HepG2 (cell line): ENCODE data around the gene MSI2. TPM values are rescaled to one million over a fixed set of nuclear protein-coding genes. Genes with fewer than 3 reads are reported as not detected.

Experiments
- ARID5B ChIP-seq: IDR thresholded peaks from 2 replicates; pipeline ENCODE4 v1.4.0; 2020; ENCODE audit warnings: mild to moderate bottlenecking, missing genetic modification reagents
- BORCS8-MEF2B ChIP-seq: sonication (generic); formaldehyde crosslinking; IDR thresholded peaks from 2 replicates; pipeline ENCODE4 v1.8.0; 2022; ENCODE audit warnings: mild to moderate bottlenecking, missing genetic modification reagents
- EP300 ChIP-seq, 3 experiments: sonication (generic) in 1 of 3; formaldehyde crosslinking in 1 of 3; IDR thresholded peaks; 2 replicates each; pipeline versions ENCODE4 v1.5.1 to v1.6.1; 2011 to 2020; ENCODE audit warnings: low read depth in 2 of 3, low read length in 2 of 3, borderline replicate concordance in 1 of 3, improper control_type of control experiment in 1 of 3, mild to moderate bottlenecking in 1 of 3, missing genetic modification reagents in 1 of 3, moderate library complexity in 1 of 3
- ERF ChIP-seq: IDR thresholded peaks from 2 replicates; pipeline ENCODE4 v1.6.1; 2018; ENCODE audit warnings: missing biosample characterization, missing genetic modification reagents
- FLYWCH1 ChIP-seq: sonication (generic); formaldehyde crosslinking; IDR thresholded peaks from 2 replicates; pipeline ENCODE4 v1.8.1; 2023; ENCODE audit warnings: mild to moderate bottlenecking, missing genetic modification reagents
- FOXP1 ChIP-seq, 2 experiments: fragments of 450-650 bp in 1 of 2; IDR thresholded peaks; 2 replicates each; pipeline ENCODE4 v1.6.1; 2017 to 2018; ENCODE audit warnings: antibody characterized with exemption in 1 of 2
- GABPB1 ChIP-seq: IDR thresholded peaks from 2 replicates; pipeline ENCODE4 v1.6.1; 2016; ENCODE audit warnings: mild to moderate bottlenecking, missing genetic modification reagents, moderate library complexity, missing compliant biosample characterization
- GATAD2A ChIP-seq: IDR thresholded peaks from 2 replicates; pipeline ENCODE4 v1.6.1; 2016
- JARID2 ChIP-seq: sonication (generic); formaldehyde crosslinking; IDR thresholded peaks from 2 replicates; pipeline ENCODE4 v1.8.1; 2023; ENCODE audit warnings: missing genetic modification reagents, inconsistent platforms; ENCODE audit not compliant: insufficient replicate concordance
- KLF15 ChIP-seq: sonication (generic); formaldehyde crosslinking; IDR thresholded peaks from 2 replicates; pipeline ENCODE4 v1.8.1; 2023; ENCODE audit warnings: borderline replicate concordance, mild to moderate bottlenecking, inconsistent platforms, missing genetic modification reagents, mixed read lengths
- NFKB2 ChIP-seq: sonication (generic); formaldehyde crosslinking; IDR thresholded peaks from 2 replicates; pipeline ENCODE4 v1.4.0; 2020; ENCODE audit warnings: missing genetic modification reagents, borderline replicate concordance
- PHF21A ChIP-seq: sonication (generic); formaldehyde crosslinking; IDR thresholded peaks from 2 replicates; pipeline ENCODE4 v1.5.0; 2020; ENCODE audit warnings: mild to moderate bottlenecking, missing genetic modification reagents
- SP1 ChIP-seq, 2 experiments: fragments of 450-650 bp in 1 of 2; sonication (generic) in 1 of 2; formaldehyde crosslinking in 1 of 2; IDR thresholded peaks; 2 replicates each; pipeline versions ENCODE4 v1.4.0 to v1.6.1; 2016 to 2020; ENCODE audit warnings: missing genetic modification reagents in 1 of 2
- YEATS4 ChIP-seq: sonication (generic); formaldehyde crosslinking; IDR thresholded peaks from 2 replicates; pipeline ENCODE4 v1.4.0; 2020; ENCODE audit warnings: missing genetic modification reagents, borderline replicate concordance
- ZBTB26 ChIP-seq: IDR thresholded peaks from 2 replicates; pipeline ENCODE4 v1.6.1; 2016; ENCODE audit warnings: missing compliant biosample characterization, missing genetic modification reagents, borderline replicate concordance
- ZBTB38 ChIP-seq: sonication (generic); formaldehyde crosslinking; IDR thresholded peaks from 2 replicates; pipeline ENCODE4 v1.5.1; 2020; ENCODE audit warnings: mild to moderate bottlenecking, missing genetic modification reagents
- ZNF282 ChIP-seq: fragments of 450-650 bp; IDR thresholded peaks from 2 replicates; pipeline ENCODE4 v1.6.1; 2018; ENCODE audit not compliant: partially characterized antibody
- ZNF296 ChIP-seq: sonication (generic); formaldehyde crosslinking; conservative IDR thresholded peaks from 2 replicates; pipeline ENCODE4 v1.5.0; 2020; ENCODE audit warnings: mild to moderate bottlenecking, missing genetic modification reagents
- ZNF33B ChIP-seq: sonication (generic); formaldehyde crosslinking; IDR thresholded peaks from 2 replicates; pipeline ENCODE4 v1.5.1; 2020; ENCODE audit warnings: mild to moderate bottlenecking, missing genetic modification reagents
- ZNF724P ChIP-seq: sonication (generic); formaldehyde crosslinking; IDR thresholded peaks from 2 replicates; pipeline ENCODE4 v1.8.0; 2022; ENCODE audit warnings: missing genetic modification reagents, borderline replicate concordance
- ZNF740 ChIP-seq: sonication (generic); formaldehyde crosslinking; IDR thresholded peaks from 2 replicates; pipeline ENCODE4 v1.4.0; 2020; ENCODE audit warnings: missing genetic modification reagents
- ZNF790 ChIP-seq: sonication (generic); formaldehyde crosslinking; IDR thresholded peaks from 2 replicates; pipeline ENCODE4 v1.8.0; 2022; ENCODE audit warnings: missing genetic modification reagents, mild to moderate bottlenecking, borderline replicate concordance
- ZSCAN20 ChIP-seq: sonication (generic); formaldehyde crosslinking; IDR thresholded peaks from 2 replicates; pipeline ENCODE4 v1.4.0; 2020; ENCODE audit warnings: missing genetic modification reagents, mild to moderate bottlenecking, borderline replicate concordance
- polyA plus RNA-seq, 8 experiments: library from polyadenylated mRNA; depleted of rRNA in 3 of 8; stranded (reverse) in 7 of 8; unstranded in 1 of 8; fragments of >200 nt; fragmentation: Illumina TruSeq in 4 of 8; extraction: Trizol in 4 of 8; gene quantifications; 2 replicates each; pipeline versions ENCODE4 v1.2.1 to v1.2.3, GENCODE V29; 2011 to 2016; ENCODE audit warnings: low read depth in 4 of 8, missing spikeins in 1 of 8, mixed read lengths in 1 of 8; ENCODE audit not compliant: insufficient read depth in 1 of 8
- total RNA-seq, 5 experiments: library from RNA; depleted of rRNA; stranded (reverse); fragments of >200 nt; fragmentation: Illumina TruSeq; extraction: Trizol; gene quantifications; 2 replicates each; pipeline ENCODE4 v1.2.3, GENCODE V29; 2016; ENCODE audit warnings: low read depth in 1 of 5
- TF ChIP-seq, protein P1 (sequence below): sonication (generic); formaldehyde crosslinking; IDR thresholded peaks from 2 replicates; pipeline ENCODE4 v1.4.0; 2020; ENCODE audit warnings: missing genetic modification reagents
- TF ChIP-seq, protein P2 (sequence below): IDR thresholded peaks from 2 replicates; pipeline ENCODE4 v1.6.1; 2016

The MSI2 gene
- total and polyA plus RNA-seq, 2 of the 13 experiments (the other 11 are each of a cell fraction or from before 2014, with no cell fraction given), result 77.5 to 78.4 TPM

DNA sequence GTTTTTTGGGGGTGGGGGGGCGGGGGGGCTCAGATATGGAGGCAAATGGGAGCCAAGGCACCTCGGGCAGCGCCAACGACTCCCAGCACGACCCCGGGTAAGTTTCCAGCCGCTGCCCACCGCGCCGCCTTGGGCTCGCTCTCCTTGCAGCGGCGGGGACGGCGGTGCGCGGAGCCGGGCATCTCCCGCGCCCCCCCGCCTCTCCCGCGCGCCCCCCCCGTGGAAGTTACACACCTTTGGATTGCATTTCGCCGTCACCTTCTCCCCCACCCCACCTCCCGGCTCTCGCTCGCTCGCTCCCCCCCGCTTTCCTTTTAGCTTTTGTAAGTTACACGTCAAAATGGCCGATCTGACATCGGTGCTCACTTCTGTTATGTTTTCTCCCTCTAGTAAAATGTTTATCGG is 387 bp downstream of the MSI2 start (continued):
- no peak for TF ChIP-seq ZNF790 (CRISPR knock-in tag)
- TF ChIP-seq, protein P1, sequence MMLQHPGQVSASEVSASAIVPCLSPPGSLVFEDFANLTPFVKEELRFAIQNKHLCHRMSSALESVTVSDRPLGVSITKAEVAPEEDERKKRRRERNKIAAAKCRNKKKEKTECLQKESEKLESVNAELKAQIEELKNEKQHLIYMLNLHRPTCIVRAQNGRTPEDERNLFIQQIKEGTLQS (CRISPR knock-in tag), result no peak
- TF ChIP-seq JARID2, result no peak
- no peak for TF ChIP-seq ZBTB38 (CRISPR knock-in tag)
- TF ChIP-seq ZSCAN20, result no peak
- TF ChIP-seq GATAD2A (CRISPR knock-in tag), result no peak
- peak; percentile 7; the same call in 1 of the 2 replicates for TF ChIP-seq ARID5B
- TF ChIP-seq FLYWCH1, result no peak
- TF ChIP-seq NFKB2, result no peak
- TF ChIP-seq SP1 (IDR thresholded peaks at IDR 0.05), result no peak
- no peak for TF ChIP-seq SP1 (CRISPR knock-in tag; IDR thresholded peaks at IDR 0.05)
- peak; percentile 77; the same call in 1 of the 2 replicates for TF ChIP-seq ZNF740 (CRISPR knock-in tag)
- TF ChIP-seq FOXP1 (IDR thresholded peaks at IDR 0.05), result no peak
- TF ChIP-seq FOXP1 (CRISPR knock-in tag; IDR thresholded peaks at IDR 0.05), result no peak
- TF ChIP-seq EP300 (IDR thresholded peaks at IDR 0.05; ENCODE audit: low read depth in 2 of 2, low read length in 2 of 2), result no peak
- no peak for TF ChIP-seq EP300 (CRISPR knock-in tag; IDR thresholded peaks at IDR 0.05; ENCODE audit: borderline replicate concordance)
- no peak for TF ChIP-seq PHF21A (CRISPR knock-in tag)
- TF ChIP-seq ZNF724P (CRISPR knock-in tag), result no peak
- TF ChIP-seq BORCS8-MEF2B (CRISPR knock-in tag), result no peak
- peak; percentile 32; the same call in 1 of the 2 replicates for TF ChIP-seq GABPB1 (CRISPR knock-in tag)
- TF ChIP-seq ERF (CRISPR knock-in tag), result no peak
- no peak for TF ChIP-seq KLF15
- TF ChIP-seq, protein P2, sequence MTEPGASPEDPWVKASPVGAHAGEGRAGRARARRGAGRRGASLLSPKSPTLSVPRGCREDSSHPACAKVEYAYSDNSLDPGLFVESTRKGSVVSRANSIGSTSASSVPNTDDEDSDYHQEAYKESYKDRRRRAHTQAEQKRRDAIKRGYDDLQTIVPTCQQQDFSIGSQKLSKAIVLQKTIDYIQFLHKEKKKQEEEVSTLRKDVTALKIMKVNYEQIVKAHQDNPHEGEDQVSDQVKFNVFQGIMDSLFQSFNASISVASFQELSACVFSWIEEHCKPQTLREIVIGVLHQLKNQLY (CRISPR knock-in tag), result no peak
- no peak for TF ChIP-seq ZNF33B (CRISPR knock-in tag)
- no peak for TF ChIP-seq ZNF282
- no peak for TF ChIP-seq YEATS4 (CRISPR knock-in tag)
- no peak for TF ChIP-seq ZBTB26 (CRISPR knock-in tag)
- TF ChIP-seq ZNF296 (CRISPR knock-in tag), result no peak
